Measurements from ENCODE around the gene DYNLL1. TPM values are rescaled to one million over a fixed set of nuclear protein-coding genes. Genes with fewer than 3 reads are reported as not detected.

The DYNLL1 gene
- total and polyA plus RNA-seq, 2 of the 4 experiments (the other 2 are of a cell fraction): 663 to 696 TPM

GRCh38 chr12:120468821-120469449 is 27.0 kb upstream of the DYNLL1 start:
- dilution Hi-C loops (cut with HindIII; ENCODE audit: low sequenced_read_pairs, unreplicated experiment): no loop called here

More at GRCh38 chr12:120468821-120469449, 27.0 kb upstream of the DYNLL1 start:
- Histone ChIP-seq H3K79me1 (ENCODE audit: low read depth in 1 of 2, low read length in 2 of 2) (peaks cover 17 to 57% of the 10 kb centered on the region in 2 experiments), H3K9ac (ENCODE audit: low read depth, low read length) (peak overlapping the region; percentile 77), H3K4me3 (ENCODE audit: insufficient read depth, low read depth, low read length) (peak overlapping the region; percentile 80), H4K8ac (ENCODE audit: low read depth in 2 of 2, low read length in 2 of 2) (peak overlapping the region; percentile 68 to 92), H3K27me3 (ENCODE audit: control insufficient read depth, insufficient read depth, low read length) (no peaks in the 10 kb centered on the region), H3K36me3 (ENCODE audit: control insufficient read depth, insufficient read depth, low read length) (peaks cover 19% of the 10 kb centered on the region), H2AFZ (replicated peaks; ENCODE audit: low read length, poor library complexity) (peak overlapping the region; percentile 98), H3K27ac (ENCODE audit: insufficient read depth, low read length) (peak overlapping the region; percentile 91), H3K4me2 (ENCODE audit: low read depth, low read length) (peak overlapping the region; percentile 96), H2BK5ac (ENCODE audit: low read depth, low read length, poor library complexity, severe bottlenecking) (peak overlapping the region; percentile 84), H2AK9ac (replicated peaks; ENCODE audit: low read depth, low read length, poor library complexity) (peak overlapping the region; percentile 80), H3K56ac (ENCODE audit: extremely low read depth, insufficient read depth, low read length) (peak overlapping the region; percentile 70; the same call in 1 of the 2 replicates), H3K9me1 (ENCODE audit: insufficient read depth, low read length) (no peaks in the 10 kb centered on the region), H3K4ac (ENCODE audit: low read depth, low read length) (peak overlapping the region; percentile 95), H4K20me1 (ENCODE audit: insufficient read depth, low read length) (peaks cover 45% of the 10 kb centered on the region), H2BK15ac (ENCODE audit: low read depth, low read length) (no peak overlapping the region), H2BK120ac (ENCODE audit: low read depth, low read length) (no peak overlapping the region), H4K5ac (ENCODE audit: low read depth, low read length) (peak overlapping the region; percentile 61), H2BK20ac (ENCODE audit: low read depth, low read length) (no peak overlapping the region), H3K23ac (ENCODE audit: low read depth, low read length) (peak overlapping the region; percentile 86), H3K4me1 (ENCODE audit: control insufficient read depth, insufficient read depth, low read length) (peaks cover 4% of the 10 kb centered on the region; the same call in 1 of the 2 replicates), H3K14ac (replicated peaks; ENCODE audit: low read depth, low read length) (peak overlapping the region; percentile 82; the same call in 1 of the 2 replicates), H3K18ac (ENCODE audit: low read depth, low read length) (peak overlapping the region; percentile 51; the same call in 1 of the 2 replicates), H4K91ac (ENCODE audit: insufficient read depth, low read depth, low read length) (peak overlapping the region; percentile 70), H2AK5ac (ENCODE audit: low read depth, low read length) (peak overlapping the region; percentile 71), H3K9me3 (ENCODE audit: control insufficient read depth, insufficient read depth, low read length) (no peaks in the 10 kb centered on the region)
- TF ChIP-seq USF2 (IDR thresholded peaks at IDR 0.05; ENCODE audit: low read depth, low read length) (no peak), SMC3 (IDR thresholded peaks at IDR 0.05; ENCODE audit: low read depth, low read length) (no peak), CTCF (conservative IDR thresholded peaks at IDR 0.05; ENCODE audit: low read depth, low read length) (no peak), ELK1 (IDR thresholded peaks at IDR 0.05; ENCODE audit: borderline replicate concordance, low read depth, low read length) (no peak), RCOR1 (IDR thresholded peaks at IDR 0.05; ENCODE audit: insufficient replicate concordance, low read length) (no peak), BHLHE40 (IDR thresholded peaks at IDR 0.05; ENCODE audit: low read depth, low read length) (no peak), NFE2L2 (IDR thresholded peaks at IDR 0.05; ENCODE audit: low read depth, low read length) (no peak), MXI1 (IDR thresholded peaks at IDR 0.05; ENCODE audit: borderline replicate concordance, low read depth, low read length) (no peak), MAFK (IDR thresholded peaks at IDR 0.05; ENCODE audit: low read depth, low read length) (no peak), MAZ (IDR thresholded peaks at IDR 0.05; ENCODE audit: borderline replicate concordance, low read depth, low read length) (no peak), RAD21 (IDR thresholded peaks at IDR 0.05; ENCODE audit: low read length) (no peak), FOS (IDR thresholded peaks at IDR 0.05; ENCODE audit: low read depth, low read length) (no peak)
- intact Hi-C loops (cut with micrococcal nuclease) (loop anchor here (1.0 kb wide), 1 partner anchor 27 kb away; the partner anchor contains the start of gene DYNLL1), in situ Hi-C loops (cut with MboI; ENCODE audit: low sequenced_read_pairs) (no loop called here)
- BruUV-seq (replicated peaks): no TSS peak
- CTCF ChIA-PET: interaction anchor here (0.6 kb wide), 1 partner anchor 33 kb away, joined by 3 read pairs; no protein-coding TSS in a partner anchor
- POLR2A ChIA-PET (ENCODE audit: unreplicated experiment): no interaction called here
- DNase-seq (peak; percentile 10), ATAC-seq (ENCODE audit: low read depth) (peak; percentile 50)
- WGBS, 2 experiments (ENCODE audit: extremely low coverage in 2 of 2, insufficient read length in 1 of 2): 3% methylated on average over 14 of the region's 57 CpGs; no CpG with 5 or more reads in 1 of the 2 experiments

Data from IMR-90 (cell line).